Panc1 (cell line): ENCODE results near the gene TMEM117.

ENCODE experiments used
- CTCF ChIP-seq: fragments of 450-650 bp; IDR thresholded peaks from 2 replicates; pipeline ENCODE4 v1.5.1; 2017; ENCODE audit warnings: mild to moderate bottlenecking
- POLR2AphosphoS5 ChIP-seq: IDR thresholded peaks from 2 replicates; pipeline ENCODE4 v1.6.1; 2012; ENCODE audit warnings: mild to moderate bottlenecking, low read depth, low read length, moderate library complexity
- REST ChIP-seq, 2 experiments: IDR thresholded peaks; 2 replicates each; pipeline ENCODE4 v1.6.1; 2011 to 2012; ENCODE audit warnings: low read depth in 2 of 2, control low read depth in 1 of 2, low read length in 1 of 2, mild to moderate bottlenecking in 1 of 2, moderate library complexity in 1 of 2; ENCODE audit not compliant: insufficient read depth in 1 of 2

- TF ChIP-seq POLR2AphosphoS5 (no peak), CTCF (no peak), REST (IDR thresholded peaks at IDR 0.05; ENCODE audit: insufficient read depth in 1 of 2, low read depth in 2 of 2, low read length in 1 of 2) (no peak)
Observed at GRCh38 chr12:44286336-44286735, 450.5 kb downstream of the TMEM117 start.
